GM12873 (cell line): Measurements from ENCODE around the gene TMPRSS11D.

Experiments
- CTCF ChIP-seq: IDR thresholded peaks from 2 replicates; pipeline ENCODE4 v1.5.1; 2012; ENCODE audit warnings: low read depth, mild to moderate bottlenecking, moderate library complexity, low read length, control low read depth; ENCODE audit not compliant: insufficient read depth; ENCODE audit errors: missing control alignments

TMPRSS11D gene

GRCh38 chr4:67892253-67892652 is 8.5 kb upstream of the TMPRSS11D start:
- TF ChIP-seq CTCF, result no peak

- no peak for TF ChIP-seq CTCF
Measured at GRCh38 chr4:67891645-67892044, 7.8 kb upstream of the TMPRSS11D start.

- no peak for TF ChIP-seq CTCF
Measured at GRCh38 chr4:67886281-67886680, 2.5 kb upstream of the TMPRSS11D start.

- TF ChIP-seq CTCF, result no peak
Measured at GRCh38 chr4:67885762-67886161, 2.0 kb upstream of the TMPRSS11D start.

GRCh38 chr4:67884701-67885100 is 899 bp upstream of the TMPRSS11D start:
- no peak for TF ChIP-seq CTCF

GRCh38 chr4:67883458-67883857 is 344 bp downstream of the TMPRSS11D start:
- no peak for TF ChIP-seq CTCF

- no peak for TF ChIP-seq CTCF
Measured at GRCh38 chr4:67880866-67881610, 2.8 kb downstream of the TMPRSS11D start.
